PC-9 (cell line): Measurements from ENCODE around the gene GLP1R. TPM values are rescaled to one million over a fixed set of nuclear protein-coding genes. Genes with fewer than 3 reads are reported as not detected.

Experiments
- BruUV-seq: library from RNA; stranded (reverse); fragments of 400-500 nt; replicated peaks from 2 replicates; lab custom pipeline; 2021; lab: Mats Ljungman, UMichigan
- CTCF ChIA-PET: fragments of 300-600 bp; sonication (Branson Sonifier 250); formaldehyde crosslinking; loops from one replicate; lab custom pipeline; 2022; ENCODE audit warnings: antibody characterized with exemption; lab: Charles Lee
- POLR2A ChIA-PET: fragments of 300-600 bp; sonication (Branson Sonifier 250); formaldehyde crosslinking; loops from one replicate; lab custom pipeline; 2022; ENCODE audit warnings: antibody characterized with exemption; ENCODE audit not compliant: unreplicated experiment; lab: Charles Lee
- DNase-seq, 2 experiments: peaks; one replicate each; pipeline versions ENCODE4 v3.0.0 to v3.0.0-alpha.2; 2015 to 2022; ENCODE audit warnings: mixed read lengths in 1 of 2
- H2AFZ ChIP-seq: fragments of 200-600 bp; sonication (generic); 2 replicates; pipeline ENCODE4 v1.8.1; 2017; ENCODE audit warnings: antibody characterized with exemption
- H3F3A ChIP-seq: fragments of 200-600 bp; sonication (generic); 2 replicates; pipeline ENCODE4 v1.8.1; 2017; ENCODE audit warnings: antibody characterized with exemption, mild to moderate bottlenecking, low read depth; ENCODE audit not compliant: insufficient read depth
- H3K27ac ChIP-seq: fragments of 200-600 bp; sonication (generic); 2 replicates; pipeline ENCODE4 v1.6.1; 2016; ENCODE audit warnings: mixed run types
- H3K27me3 ChIP-seq: fragments of 200-600 bp; sonication (generic); 2 replicates; pipeline ENCODE4 v1.6.1; 2016; ENCODE audit warnings: low read depth, mixed run types; ENCODE audit not compliant: insufficient read depth
- H3K36me3 ChIP-seq: fragments of 200-600 bp; sonication (generic); 2 replicates; pipeline ENCODE4 v1.6.1; 2016; ENCODE audit warnings: low read depth, mixed run types
- H3K4me1 ChIP-seq: fragments of 200-600 bp; sonication (generic); replicated peaks from 2 replicates; pipeline ENCODE4 v1.6.1; 2016; ENCODE audit warnings: mixed run types; ENCODE audit not compliant: insufficient read depth
- H3K4me2 ChIP-seq: fragments of 200-600 bp; sonication (generic); 2 replicates; pipeline ENCODE4 v1.6.1; 2017; ENCODE audit warnings: mixed run types
- H3K4me3 ChIP-seq: fragments of 200-600 bp; sonication (generic); 2 replicates; pipeline ENCODE4 v1.6.1; 2016; ENCODE audit warnings: mixed run types
- H3K79me2 ChIP-seq: fragments of 200-600 bp; sonication (generic); 2 replicates; pipeline ENCODE4 v1.6.1; 2017; ENCODE audit warnings: low read depth, mixed run types
- H3K9me2 ChIP-seq: fragments of 200-600 bp; sonication (generic); 2 replicates; pipeline ENCODE4 v1.8.1; 2017; ENCODE audit warnings: mild to moderate bottlenecking; ENCODE audit not compliant: insufficient read depth
- H3K9me3 ChIP-seq: fragments of 200-600 bp; sonication (generic); 2 replicates; pipeline ENCODE4 v1.8.1; 2016; ENCODE audit warnings: low read depth; ENCODE audit not compliant: insufficient read depth
- H4K20me1 ChIP-seq: fragments of 200-600 bp; sonication (generic); 2 replicates; pipeline ENCODE4 v1.8.1; 2017; ENCODE audit not compliant: insufficient read depth
- EZH2 ChIP-seq: fragments of 200-600 bp; sonication (generic); IDR thresholded peaks from 2 replicates; pipeline ENCODE4 v1.8.0; 2017; ENCODE audit warnings: antibody characterized with exemption, low read depth
- intact Hi-C: fragments of 100-400 bp; cut with micrococcal nuclease; formaldehyde crosslinking; loops from one replicate; pipeline ENCODE4 v1.10.0; 2022; ENCODE audit not compliant: unreplicated experiment
- total RNA-seq: library from RNA; stranded (reverse); gene quantifications from 2 replicates; pipeline ENCODE4 v1.2.3, GENCODE V29; 2021
- TF ChIP-seq, protein P1 (sequence below): fragments of 200-600 bp; sonication (generic); conservative IDR thresholded peaks from 2 replicates; pipeline ENCODE4 v1.6.1; 2017; ENCODE audit warnings: mixed run types, antibody characterized with exemption, mild to moderate bottlenecking, moderate library complexity

The GLP1R gene
- total RNA-seq, 1 experiment from 2014 or later = not detected

- H3K36me3 ChIP-seq = no peaks in the 10 kb centered on the region
- H3K4me2 ChIP-seq = no peak overlapping the region
- no peak overlapping the region for H3K27ac ChIP-seq
- no peaks in the 10 kb centered on the region for H3F3A ChIP-seq
- H3K4me3 ChIP-seq = no peak overlapping the region
- intact Hi-C loops = no loop called here
- no peaks in the 10 kb centered on the region for H4K20me1 ChIP-seq
- no peak for DNase-seq
- no peaks in the 10 kb centered on the region for H3K4me1 ChIP-seq
- H3K79me2 ChIP-seq = no peaks in the 10 kb centered on the region
- TF ChIP-seq EZH2 = no peak
- TF ChIP-seq, protein P1, sequence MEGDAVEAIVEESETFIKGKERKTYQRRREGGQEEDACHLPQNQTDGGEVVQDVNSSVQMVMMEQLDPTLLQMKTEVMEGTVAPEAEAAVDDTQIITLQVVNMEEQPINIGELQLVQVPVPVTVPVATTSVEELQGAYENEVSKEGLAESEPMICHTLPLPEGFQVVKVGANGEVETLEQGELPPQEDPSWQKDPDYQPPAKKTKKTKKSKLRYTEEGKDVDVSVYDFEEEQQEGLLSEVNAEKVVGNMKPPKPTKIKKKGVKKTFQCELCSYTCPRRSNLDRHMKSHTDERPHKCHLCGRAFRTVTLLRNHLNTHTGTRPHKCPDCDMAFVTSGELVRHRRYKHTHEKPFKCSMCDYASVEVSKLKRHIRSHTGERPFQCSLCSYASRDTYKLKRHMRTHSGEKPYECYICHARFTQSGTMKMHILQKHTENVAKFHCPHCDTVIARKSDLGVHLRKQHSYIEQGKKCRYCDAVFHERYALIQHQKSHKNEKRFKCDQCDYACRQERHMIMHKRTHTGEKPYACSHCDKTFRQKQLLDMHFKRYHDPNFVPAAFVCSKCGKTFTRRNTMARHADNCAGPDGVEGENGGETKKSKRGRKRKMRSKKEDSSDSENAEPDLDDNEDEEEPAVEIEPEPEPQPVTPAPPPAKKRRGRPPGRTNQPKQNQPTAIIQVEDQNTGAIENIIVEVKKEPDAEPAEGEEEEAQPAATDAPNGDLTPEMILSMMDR = no peak
- CTCF ChIA-PET = no interaction called here
- BruUV-seq = no TSS peak
- H2AFZ ChIP-seq = no peak overlapping the region
- H3K9me3 ChIP-seq = no peaks in the 10 kb centered on the region
- H3K27me3 ChIP-seq = peaks cover 100% of the 10 kb centered on the region
- POLR2A ChIA-PET = no interaction called here
- no peaks in the 10 kb centered on the region for H3K9me2 ChIP-seq
Observed at GRCh38 chr6:39040080-39040673, 8.4 kb upstream of the GLP1R start.

DNA sequence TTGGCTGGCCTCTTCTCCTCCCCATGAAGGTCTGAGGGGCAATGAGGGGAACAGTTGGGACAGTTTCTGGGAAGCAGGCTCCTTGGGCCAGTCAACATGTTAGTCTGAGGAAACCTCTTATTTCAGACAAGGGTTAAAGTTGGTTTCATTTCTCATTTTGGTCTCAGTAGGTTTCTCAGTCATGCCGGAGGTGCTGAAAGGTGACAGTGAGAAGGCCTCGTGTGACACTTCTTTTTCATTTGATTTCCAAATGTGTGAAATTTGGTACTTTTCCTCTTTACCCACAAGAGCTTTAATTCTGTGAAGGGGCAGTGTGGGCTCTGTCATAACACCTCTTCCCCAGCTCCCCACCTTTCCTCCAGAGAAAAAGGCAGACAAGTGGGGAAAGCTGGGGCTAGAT, 7.5 kb upstream of the GLP1R start:
- no TSS peak for BruUV-seq
- DNase-seq = no peak
- no peaks in the 10 kb centered on the region for H3F3A ChIP-seq
- H3K27ac ChIP-seq = no peak overlapping the region
- no peaks in the 10 kb centered on the region for H3K4me1 ChIP-seq
- H3K9me3 ChIP-seq = no peaks in the 10 kb centered on the region
- H4K20me1 ChIP-seq = no peaks in the 10 kb centered on the region
- H3K4me3 ChIP-seq = no peak overlapping the region
- ChIA-PET CTCF (no interaction called here), POLR2A (no interaction called here)
- intact Hi-C loops = no loop called here
- TF ChIP-seq EZH2 = no peak
- TF ChIP-seq, protein P1 = no peak
- no peak overlapping the region for H3K4me2 ChIP-seq
- peaks cover 97% of the 10 kb centered on the region for H3K27me3 ChIP-seq
- no peaks in the 10 kb centered on the region for H3K79me2 ChIP-seq
- H3K9me2 ChIP-seq = no peaks in the 10 kb centered on the region
- H3K36me3 ChIP-seq = no peaks in the 10 kb centered on the region
- no peak overlapping the region for H2AFZ ChIP-seq

- CTCF ChIA-PET = no interaction called here
- POLR2A ChIA-PET = no interaction called here
- BruUV-seq = no TSS peak
Observed at GRCh38 chr6:39043776-39044175, 4.8 kb upstream of the GLP1R start.

More at GRCh38 chr6:39043776-39044175, 4.8 kb upstream of the GLP1R start:
- TF ChIP-seq EZH2 = no peak
- TF ChIP-seq, protein P1 = no peak
- H3K27ac ChIP-seq = no peak overlapping the region
- H3K27me3 ChIP-seq = peaks cover 94% of the 10 kb centered on the region
- H4K20me1 ChIP-seq = no peaks in the 10 kb centered on the region
- no peaks in the 10 kb centered on the region for H3K79me2 ChIP-seq
- DNase-seq = no peak
- no peak overlapping the region for H3K4me2 ChIP-seq
- no peaks in the 10 kb centered on the region for H3K36me3 ChIP-seq
- H3K9me3 ChIP-seq = no peaks in the 10 kb centered on the region
- intact Hi-C loops = no loop called here
- no peak overlapping the region for H2AFZ ChIP-seq
- no peaks in the 10 kb centered on the region for H3F3A ChIP-seq
- no peak overlapping the region for H3K4me3 ChIP-seq
- H3K4me1 ChIP-seq = no peaks in the 10 kb centered on the region
- H3K9me2 ChIP-seq = no peaks in the 10 kb centered on the region
